ENCODE data around the gene GPR34.
"Not testable (repeated sequence)": the region's sequence is repeated elsewhere in the genome, so short reads cannot be mapped to it uniquely, and the experiment has no call there.

GPR34 gene

GRCh38 chrX:41688835-41689234, at the start of gene GPR34:
GPR34 (plus strand) TSS chrX:41688973; CDS start chrX:41695634, 6,661 bp downstream.
- no peak for DNase-seq (ENCODE audit: low read depth in 1 of 2, low spot score in 1 of 2)

GRCh38 chrX:41646201-41646600, 42.6 kb upstream of the GPR34 start:
- not testable (repeated sequence) for DNase-seq (ENCODE audit: low read depth in 1 of 2, low spot score in 1 of 2)

- DNase-seq (ENCODE audit: low read depth in 1 of 2, low spot score in 1 of 2) = no peak
Measured at GRCh38 chrX:41653125-41653524, 35.6 kb upstream of the GPR34 start.

DNA sequence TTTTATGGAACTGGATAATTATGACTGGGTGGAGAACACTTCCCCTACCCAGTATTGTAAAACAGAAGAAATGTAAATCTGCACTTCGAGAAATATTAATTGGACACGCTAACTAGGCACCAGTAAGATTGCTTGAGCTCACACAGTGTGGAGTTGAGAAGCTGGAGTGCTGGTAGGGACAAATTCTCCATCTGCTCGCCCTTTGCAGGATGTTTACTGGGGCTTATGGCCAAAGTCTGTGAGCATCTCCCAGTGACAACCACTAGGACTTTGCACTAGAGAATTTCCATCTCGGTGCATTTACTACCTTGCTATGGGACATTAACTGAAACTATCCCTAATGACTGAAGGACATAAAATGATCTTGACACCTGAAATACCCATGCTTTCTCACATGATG, 33.7 kb upstream of the GPR34 start:
- DNase-seq (ENCODE audit: low read depth in 1 of 2, low spot score in 1 of 2) = no peak

DNA sequence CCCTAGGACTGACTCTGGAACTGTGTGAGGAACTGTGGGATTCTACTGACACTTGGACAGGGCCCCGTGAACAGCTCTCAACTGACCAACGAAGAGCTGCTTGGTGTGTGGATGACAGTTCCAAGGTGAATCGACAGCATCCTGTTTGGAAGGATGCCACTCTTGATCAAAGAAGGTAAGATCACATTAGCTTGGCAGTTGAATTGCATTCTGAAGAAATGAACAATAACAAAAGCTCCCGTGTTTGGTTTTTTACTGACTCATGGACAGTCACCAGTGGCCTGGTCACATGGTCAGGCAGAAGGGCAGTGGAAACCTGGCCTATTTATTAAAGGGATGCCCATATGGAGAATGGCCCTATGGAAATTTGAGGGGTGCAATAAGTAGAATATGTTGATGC, 33.1 kb upstream of the GPR34 start:
- DNase-seq (ENCODE audit: low read depth in 1 of 2, low spot score in 1 of 2) = no peak

- no peak for DNase-seq (ENCODE audit: low read depth in 1 of 2, low spot score in 1 of 2)
Measured at GRCh38 chrX:41661366-41662095, 27.2 kb upstream of the GPR34 start.

GRCh38 chrX:41664375-41664901, 24.3 kb upstream of the GPR34 start:
- no peak for DNase-seq (ENCODE audit: low read depth in 1 of 2, low spot score in 1 of 2)

DNA sequence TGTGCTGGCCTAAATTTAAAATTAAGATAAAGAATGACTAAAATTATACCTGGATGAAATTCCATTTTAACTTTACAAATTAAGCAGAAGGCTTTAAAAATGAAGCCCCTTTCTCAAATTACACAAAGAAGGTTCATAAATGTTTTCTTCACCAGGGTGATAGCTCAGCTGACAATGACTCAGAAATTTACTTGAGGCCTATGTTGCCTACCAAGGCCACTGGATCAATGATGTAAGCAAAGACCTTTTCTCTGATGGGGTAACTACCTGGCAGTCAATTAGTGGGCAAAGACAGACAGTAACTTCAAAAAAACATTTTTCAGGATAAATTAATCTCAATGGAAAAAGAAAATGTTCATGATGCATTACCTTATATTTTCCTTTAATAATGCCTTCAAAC, 23.9 kb upstream of the GPR34 start:
- no peak for DNase-seq (ENCODE audit: low read depth in 1 of 2, low spot score in 1 of 2)

DNA sequence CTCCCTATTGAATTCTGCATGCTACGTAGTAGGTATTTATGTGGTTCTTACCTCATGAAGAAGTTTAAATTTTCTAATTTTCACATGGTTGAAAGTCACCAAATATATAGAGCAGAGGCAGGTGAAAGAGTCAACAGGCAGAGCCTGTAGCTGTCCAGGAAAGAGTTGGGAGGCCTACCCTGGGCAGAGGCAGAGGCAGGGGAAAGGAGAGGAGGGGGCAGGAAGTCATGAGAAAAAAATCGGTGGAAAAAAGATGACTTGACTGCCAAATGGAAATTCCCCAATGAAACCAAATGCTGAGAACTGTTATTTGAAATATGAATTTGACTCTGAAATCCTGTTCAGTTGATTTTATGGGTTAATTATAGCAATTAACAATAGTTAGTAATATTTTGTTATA, 23.1 kb upstream of the GPR34 start:
- DNase-seq (ENCODE audit: low read depth in 1 of 2, low spot score in 1 of 2) = no peak

DNA sequence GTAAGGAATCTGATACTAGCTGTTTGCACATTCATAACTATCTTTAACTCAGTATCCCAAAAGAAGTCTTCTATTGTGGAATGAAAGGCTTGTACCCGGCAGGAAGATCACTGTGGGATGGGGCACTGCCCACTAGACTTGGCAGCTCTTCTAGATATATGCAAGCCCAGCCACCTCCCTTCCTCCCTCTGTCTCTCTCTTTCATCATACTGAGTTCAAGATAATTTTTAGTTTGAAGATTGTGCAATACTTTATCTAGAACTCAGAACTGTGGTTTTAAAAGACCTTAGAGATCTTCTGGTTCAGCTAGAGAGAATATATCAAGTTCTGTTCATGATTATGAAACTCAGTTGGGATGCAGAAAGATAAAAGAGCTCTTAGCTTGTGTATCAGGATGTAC, 22.5 kb upstream of the GPR34 start:
- no peak for DNase-seq (ENCODE audit: low read depth in 1 of 2, low spot score in 1 of 2)

GRCh38 chrX:41667631-41668030, 21.1 kb upstream of the GPR34 start:
- DNase-seq (ENCODE audit: low read depth in 1 of 2, low spot score in 1 of 2) = no peak

DNA sequence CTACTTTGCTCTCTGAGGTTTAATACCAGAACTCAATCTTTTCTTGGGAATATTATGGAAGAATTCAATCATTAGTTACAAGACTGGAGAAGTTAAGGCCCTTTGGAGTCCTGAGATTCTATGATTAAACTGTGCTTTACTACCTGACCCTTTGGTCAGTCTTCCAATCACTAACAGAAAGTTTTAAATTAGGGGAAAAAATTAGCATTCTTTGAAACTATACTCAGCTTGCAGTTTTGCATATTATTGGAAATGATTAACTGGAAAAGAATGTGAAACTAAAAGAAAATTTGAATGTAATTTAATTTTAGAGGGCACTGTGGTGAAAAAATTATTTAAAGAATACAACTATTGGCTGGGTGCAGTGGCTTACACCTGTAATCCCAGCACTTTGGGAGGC, 18.7 kb upstream of the GPR34 start:
- no peak for DNase-seq (ENCODE audit: low read depth in 1 of 2, low spot score in 1 of 2)

GRCh38 chrX:41671082-41671481, 17.7 kb upstream of the GPR34 start:
- DNase-seq (ENCODE audit: low read depth in 1 of 2, low spot score in 1 of 2) = no peak

- DNase-seq (ENCODE audit: low read depth in 1 of 2, low spot score in 1 of 2) = no peak
Measured at GRCh38 chrX:41672643-41673042, 16.1 kb upstream of the GPR34 start.

DNA sequence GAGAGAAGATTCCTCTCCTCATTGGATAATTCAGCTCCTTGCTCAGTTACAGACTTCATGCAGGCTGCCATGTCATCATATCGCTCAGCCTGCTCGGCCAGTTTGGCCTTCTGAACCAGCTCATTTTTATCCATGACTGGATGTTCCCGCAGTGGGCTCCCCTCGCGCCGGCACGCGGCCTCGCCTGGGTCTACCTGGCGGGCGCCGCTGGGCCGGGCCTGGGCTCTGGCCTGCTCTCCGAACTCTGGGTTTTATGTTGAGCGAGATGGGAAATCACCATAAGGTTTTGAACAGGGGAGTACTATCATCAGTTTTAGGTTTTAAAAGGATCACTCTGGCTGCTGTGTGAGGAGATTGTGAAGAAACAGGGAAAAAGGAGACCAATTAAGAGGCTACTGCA, 12.4 kb upstream of the GPR34 start:
- DNase-seq (ENCODE audit: low read depth in 1 of 2, low spot score in 1 of 2) = not testable (repeated sequence)

DNA sequence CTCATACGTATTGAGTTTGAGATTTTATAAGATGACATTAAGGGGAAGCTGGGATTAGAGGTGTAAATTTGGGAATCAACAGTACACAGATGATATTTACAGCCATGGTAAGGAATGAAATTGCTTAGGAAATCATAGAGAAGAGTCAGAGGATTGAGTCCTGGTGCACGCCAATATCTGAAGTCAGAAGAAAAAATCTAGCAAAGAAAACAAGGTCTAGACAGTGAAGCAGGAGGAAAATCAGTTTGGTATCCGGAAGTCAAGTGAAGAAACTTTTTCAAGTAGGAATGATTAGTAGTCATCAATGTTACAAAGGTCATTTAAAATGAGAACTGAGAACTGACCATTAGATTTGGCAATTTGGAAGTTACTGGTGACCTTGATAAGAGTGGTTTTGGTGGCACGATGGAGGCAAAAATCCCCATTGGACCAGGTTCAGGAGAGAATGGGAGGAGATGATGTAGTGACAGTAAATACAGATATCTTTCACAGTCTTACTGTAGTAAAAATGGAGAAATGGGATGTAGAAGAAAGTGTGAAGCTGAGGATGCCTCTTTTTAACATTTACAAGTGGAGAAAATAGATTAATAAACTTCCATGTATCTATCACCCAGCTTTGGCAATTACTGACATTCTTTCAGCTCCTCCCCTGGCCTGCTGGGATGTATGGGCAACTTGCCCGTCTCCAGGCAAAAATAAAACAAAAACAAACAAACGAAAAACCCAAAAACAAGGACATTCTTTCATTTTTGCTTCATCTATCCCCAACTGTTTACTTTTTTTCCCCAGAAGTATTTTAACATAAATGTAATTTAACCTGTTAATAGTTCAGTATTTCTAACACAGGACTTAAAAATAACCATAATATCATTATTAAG, 11.4 kb upstream of the GPR34 start:
- no peak for DNase-seq (ENCODE audit: low read depth in 1 of 2, low spot score in 1 of 2)

DNA sequence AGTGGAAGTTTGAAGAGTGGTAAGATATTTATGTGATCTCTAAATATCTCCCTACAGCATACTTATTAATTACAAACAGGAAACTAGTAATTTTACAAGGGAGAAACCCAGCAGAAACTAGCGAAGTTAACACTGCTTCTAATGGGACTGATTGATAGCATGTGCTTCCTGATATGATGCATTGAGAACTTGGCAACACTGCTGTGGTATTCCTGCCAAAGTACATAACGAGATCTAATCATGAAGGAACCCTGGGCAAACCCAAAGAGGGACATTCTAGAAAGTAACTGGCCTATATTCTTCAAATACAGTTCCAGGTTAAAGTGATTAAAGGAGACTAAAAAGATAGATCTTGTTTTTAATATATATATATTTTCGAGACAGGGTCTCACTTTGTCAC, 4.6 kb upstream of the GPR34 start:
- no peak for DNase-seq (ENCODE audit: low read depth in 1 of 2, low spot score in 1 of 2)

- no peak for DNase-seq (ENCODE audit: low read depth in 1 of 2, low spot score in 1 of 2)
Measured at GRCh38 chrX:41684940-41685339, 3.8 kb upstream of the GPR34 start.

- no peak for DNase-seq (ENCODE audit: low read depth in 1 of 2, low spot score in 1 of 2)
Measured at GRCh38 chrX:41686788-41687187, 2.0 kb upstream of the GPR34 start.

GRCh38 chrX:41688156-41688555, 617 bp upstream of the GPR34 start:
- DNase-seq (ENCODE audit: low read depth in 1 of 2, low spot score in 1 of 2) = no peak

DNA sequence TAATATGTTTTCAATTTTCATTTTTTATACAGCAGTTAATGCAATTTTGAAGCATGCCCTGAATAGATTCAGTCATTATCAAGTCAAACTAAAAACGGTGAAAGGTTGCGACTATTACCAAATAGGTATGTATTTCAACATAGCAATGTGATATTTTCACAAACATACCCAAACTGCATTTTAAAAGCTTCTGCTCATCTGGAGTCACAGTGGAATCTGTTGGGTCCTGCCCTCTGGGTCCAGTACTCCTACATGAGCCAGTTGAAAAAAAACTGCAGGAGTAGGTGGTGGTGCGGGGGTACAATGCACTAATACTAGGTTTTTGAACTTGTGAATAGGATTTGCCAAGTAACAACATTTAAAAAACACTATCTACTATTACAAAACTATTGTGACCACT, 938 bp downstream of the GPR34 start:
- DNase-seq (ENCODE audit: low read depth in 1 of 2, low spot score in 1 of 2) = no peak

- DNase-seq (ENCODE audit: low read depth in 1 of 2, low spot score in 1 of 2) = no peak
Measured at GRCh38 chrX:41692162-41692749, 3.5 kb downstream of the GPR34 start.
